CD4-positive, alpha-beta memory T cell (primary cell): ENCODE measurements around the gene CA5A. TPM values are rescaled to one million over a fixed set of nuclear protein-coding genes. Genes with fewer than 3 reads are reported as not detected.
"Not testable (repeated sequence)": the region's sequence is repeated elsewhere in the genome, so short reads cannot be mapped to it uniquely, and the experiment has no call there.

ENCODE experiments used
- CTCF ChIA-PET: fragments of 350-600 bp; sonication (Branson Sonifier 250); formaldehyde crosslinking; loops from one replicate; lab custom pipeline; 2021; ENCODE audit warnings: inconsistent platforms; ENCODE audit not compliant: partially characterized antibody; lab: Charles Lee
- POLR2A ChIA-PET: fragments of 350-600 bp; sonication (Branson Sonifier 250); formaldehyde crosslinking; loops from one replicate; lab custom pipeline; 2021; ENCODE audit not compliant: partially characterized antibody; lab: Charles Lee
- DNase-seq, 5 donors: peaks; one replicate each; pipeline versions ENCODE4 v3.0.0 to v3.0.0-alpha.2; 2020 to 2022; ENCODE audit warnings: mixed read lengths in 1 of 5
- H3K27ac ChIP-seq: one replicate; pipeline ENCODE4 v1.7.0; 2013; ENCODE audit warnings: low read depth, low read length
- H3K27me3 ChIP-seq: 2 replicates; pipeline ENCODE4 v1.7.0; 2013; ENCODE audit warnings: mild to moderate bottlenecking, low read length, moderate library complexity; ENCODE audit not compliant: insufficient read depth
- H3K36me3 ChIP-seq: 2 replicates; pipeline ENCODE4 v1.7.0; 2013; ENCODE audit warnings: mild to moderate bottlenecking, low read length, moderate library complexity; ENCODE audit not compliant: insufficient read depth
- H3K4me1 ChIP-seq: 2 replicates; pipeline ENCODE4 v1.7.0; 2013; ENCODE audit warnings: mild to moderate bottlenecking, low read length, moderate library complexity; ENCODE audit not compliant: insufficient read depth
- H3K4me3 ChIP-seq, 2 donors: one replicate each; pipeline ENCODE4 v1.7.0; 2013; ENCODE audit warnings: low read length in 2 of 2, mild to moderate bottlenecking in 1 of 2
- H3K9me3 ChIP-seq, 2 donors: one replicate each; pipeline ENCODE4 v1.7.0; 2013; ENCODE audit warnings: low read length in 2 of 2, control low read depth in 1 of 2; ENCODE audit not compliant: control insufficient read depth in 1 of 2
- H3K27ac Mint-ChIP-seq, 7 donors: one replicate each; pipeline ENCODE4 v1.8.0; 2020 to 2021; ENCODE audit warnings: mixed read lengths in 7 of 7, mild to moderate bottlenecking in 6 of 7, inconsistent platforms in 3 of 7, moderate library complexity in 3 of 7
- H3K27me3 Mint-ChIP-seq, 2 donors: one replicate each; pipeline ENCODE4 v1.8.0; 2020 to 2021; ENCODE audit warnings: mixed read lengths in 2 of 2
- H3K36me3 Mint-ChIP-seq, 2 donors: one replicate each; pipeline ENCODE4 v1.8.0; 2020 to 2021; ENCODE audit warnings: mixed read lengths in 2 of 2, inconsistent platforms in 1 of 2, mild to moderate bottlenecking in 1 of 2
- H3K4me1 Mint-ChIP-seq, 4 donors: one replicate each; pipeline ENCODE4 v1.8.0; 2020 to 2021; ENCODE audit warnings: mixed read lengths in 4 of 4, mild to moderate bottlenecking in 1 of 4
- H3K4me3 Mint-ChIP-seq, 8 donors: one replicate each; pipeline ENCODE4 v1.8.0; 2020 to 2021; ENCODE audit warnings: mixed read lengths in 8 of 8, mild to moderate bottlenecking in 7 of 8, moderate library complexity in 6 of 8, inconsistent platforms in 3 of 8
- H3K9me3 Mint-ChIP-seq, 8 donors: one replicate each; pipeline ENCODE4 v1.8.0; 2020 to 2021; ENCODE audit warnings: mixed read lengths in 8 of 8, mild to moderate bottlenecking in 5 of 8, inconsistent platforms in 3 of 8, moderate library complexity in 1 of 8
- intact Hi-C: fragments of 100-400 bp; cut with micrococcal nuclease; formaldehyde crosslinking; loops from one replicate; pipeline ENCODE4 v1.15.1; 2023
- polyA plus RNA-seq, 2 donors: library from polyadenylated mRNA; unstranded; fragments of 300-500 nt; fragmentation: Illumina TruSeq; gene quantifications; one replicate each; pipeline ENCODE4 v1.2.3, GENCODE V29; 2021
- total RNA-seq, 2 experiments: library from RNA; stranded (reverse); gene quantifications; one replicate each; pipeline ENCODE4 v1.2.3, GENCODE V29; 2021

The CA5A gene
- total and polyA plus RNA-seq, 4 experiments from 2014 or later: not detected

GRCh38 chr16:87981376-87981775 lies 45.0 kb upstream of the CA5A start:
- Mint-ChIP-seq H3K27ac (peak overlapping the region in 4 of 7 donors; percentile 52 to 83 (median 70)), H3K36me3 (peaks cover 38 to 75% of the 10 kb centered on the region in 2 donors)
- POLR2A ChIA-PET: not testable (repeated sequence)

DNA sequence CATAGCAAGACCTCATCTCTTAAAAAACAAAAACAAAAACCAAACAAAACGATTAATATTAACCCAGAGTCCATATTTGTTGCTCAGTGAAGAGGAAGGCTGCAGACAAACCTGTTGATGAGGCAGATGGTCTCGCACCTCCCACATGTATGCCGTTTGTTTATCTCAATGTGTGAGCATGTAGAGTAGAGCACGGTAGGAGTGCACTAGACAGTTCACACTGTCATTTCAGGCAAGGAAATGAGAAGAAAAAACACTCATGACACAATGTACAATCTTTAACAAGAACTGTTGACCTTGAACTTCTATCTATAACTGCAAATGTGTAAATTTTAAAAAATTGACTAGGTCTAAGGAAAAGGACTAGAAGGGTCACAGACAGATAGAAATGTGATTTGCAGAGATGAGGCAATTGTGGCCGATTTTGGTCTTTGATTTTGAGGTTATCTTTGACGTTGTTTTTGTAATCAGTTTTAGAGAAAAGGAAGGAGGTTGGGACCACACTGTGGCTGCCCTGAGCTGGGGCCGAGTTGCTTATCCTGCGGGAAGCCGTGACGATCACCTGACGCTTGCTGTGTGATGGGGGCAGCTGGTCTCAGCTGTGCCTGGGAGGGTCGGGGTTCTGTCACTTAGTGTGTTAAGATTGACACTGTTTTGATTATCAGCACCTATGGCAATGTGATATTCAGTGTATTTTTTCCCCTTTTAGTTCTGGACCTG lies 43.7 kb upstream of the CA5A start:
- H3K4me3 Mint-ChIP-seq: peak overlapping the region in 2 of 8 donors; percentile 3 to 54
- H3K36me3 Mint-ChIP-seq: peaks cover 41 to 72% of the 10 kb centered on the region in 2 donors
- DNase-seq: peak in 2 of 5 donors; percentile 11 to 25
- peak overlapping the region in 6 of 7 donors; percentile 44 to 83 (median 60) for H3K27ac Mint-ChIP-seq
- H3K27me3 ChIP-seq, intact Hi-C loops, H3K27ac ChIP-seq, H3K9me3 Mint-ChIP-seq, H3K4me3 ChIP-seq, H3K4me1 ChIP-seq, H3K27me3 Mint-ChIP-seq, H3K9me3 ChIP-seq, CTCF ChIA-PET, POLR2A ChIA-PET: not testable (repeated sequence)
- peaks cover 11% of the 10 kb centered on the region for H3K36me3 ChIP-seq
- peaks cover 4 to 55% (median 22%) of the 10 kb centered on the region in 4 donors for H3K4me1 Mint-ChIP-seq

More at GRCh38 chr16:87981376-87981775, 45.0 kb upstream of the CA5A start:
- H3K36me3 ChIP-seq: peaks cover 12% of the 10 kb centered on the region
- H3K27me3 Mint-ChIP-seq, H3K4me1 ChIP-seq, H3K9me3 ChIP-seq, H3K27ac ChIP-seq, CTCF ChIA-PET, H3K9me3 Mint-ChIP-seq, intact Hi-C loops, H3K4me3 ChIP-seq, H3K27me3 ChIP-seq: not testable (repeated sequence)
- peaks cover 3 to 50% (median 21%) of the 10 kb centered on the region in 4 donors for H3K4me1 Mint-ChIP-seq
- peak overlapping the region in 2 of 8 donors; percentile 35 to 56 for H3K4me3 Mint-ChIP-seq
- DNase-seq: peak in 3 of 5 donors; percentile 14 to 42 (median 35)

DNA sequence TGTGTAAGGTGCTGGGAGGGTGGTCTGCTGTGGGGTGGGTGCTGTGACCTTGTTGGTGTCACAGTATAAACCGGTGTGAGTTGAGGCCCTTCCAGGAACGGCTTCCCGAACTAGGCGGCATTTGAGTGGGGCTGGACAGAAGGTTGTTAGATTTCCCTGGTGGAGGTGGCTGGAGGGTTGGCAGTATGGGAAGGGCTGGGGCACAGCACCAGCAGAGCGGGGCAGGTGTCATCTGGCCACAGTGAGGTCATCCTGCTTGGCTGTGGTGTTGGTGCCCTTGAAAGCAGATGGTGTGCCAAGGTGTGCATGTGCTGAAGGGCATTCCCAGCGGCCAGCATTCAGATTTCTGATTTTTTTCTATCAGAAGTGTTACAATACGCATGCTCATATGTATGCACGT lies 43.0 kb upstream of the CA5A start:
- intact Hi-C loops: no loop called here
- Histone ChIP-seq H3K4me3 (no peak overlapping the region), H3K9me3 (no peaks in the 10 kb centered on the region), H3K27me3 (no peaks in the 10 kb centered on the region), H3K4me1 (peaks cover 3% of the 10 kb centered on the region), H3K27ac (no peak overlapping the region), H3K36me3 (peaks cover 7% of the 10 kb centered on the region)
- H3K4me1 Mint-ChIP-seq: peaks cover 4 to 59% (median 24%) of the 10 kb centered on the region in 4 donors
- ChIA-PET POLR2A (no interaction called here), CTCF (no interaction called here)
- H3K27me3 Mint-ChIP-seq: no peaks in the 10 kb centered on the region
- H3K27ac Mint-ChIP-seq: peak overlapping the region in 5 of 7 donors; percentile 9 to 59 (median 37)
- DNase-seq: no peak
- peaks cover 36 to 70% of the 10 kb centered on the region in 2 donors for H3K36me3 Mint-ChIP-seq
- peaks cover 0 to 1% (median 0%) of the 10 kb centered on the region in 8 donors for H3K9me3 Mint-ChIP-seq
- peak overlapping the region in 1 of 8 donors; percentile 52 for H3K4me3 Mint-ChIP-seq

DNA sequence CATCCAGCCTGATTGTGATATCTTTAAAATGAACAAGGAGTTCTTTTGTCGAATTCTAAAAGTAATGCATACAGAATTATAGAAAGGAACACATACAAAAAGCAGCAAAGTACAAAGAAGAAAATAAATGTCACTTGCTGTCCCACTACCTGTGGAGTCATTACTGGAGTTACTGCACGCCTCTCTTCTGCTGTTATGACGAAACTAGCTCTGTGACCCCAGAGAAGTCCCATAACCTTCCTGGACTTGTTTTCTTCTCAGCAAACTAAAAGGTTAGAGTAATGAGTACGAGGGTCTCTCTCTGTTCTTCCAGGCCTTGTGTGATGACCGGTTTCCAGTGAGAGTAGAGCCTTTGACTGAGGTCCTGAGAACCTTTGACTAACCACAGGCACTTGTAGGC lies 41.8 kb upstream of the CA5A start:
- ChIA-PET POLR2A (no interaction called here), CTCF (no interaction called here)
- Histone ChIP-seq H3K4me1 (peaks cover 3% of the 10 kb centered on the region), H3K27ac (no peak overlapping the region), H3K36me3 (peaks cover 5% of the 10 kb centered on the region), H3K9me3 (no peaks in the 10 kb centered on the region), H3K27me3 (no peaks in the 10 kb centered on the region), H3K4me3 (no peak overlapping the region)
- no peaks in the 10 kb centered on the region for H3K27me3 Mint-ChIP-seq
- DNase-seq: no peak
- H3K4me1 Mint-ChIP-seq: peaks cover 4 to 65% (median 27%) of the 10 kb centered on the region in 4 donors
- intact Hi-C loops: no loop called here
- H3K27ac Mint-ChIP-seq: no peak overlapping the region
- H3K9me3 Mint-ChIP-seq: peaks cover 0 to under 1% (median 0%) of the 10 kb centered on the region in 8 donors
- no peak overlapping the region for H3K4me3 Mint-ChIP-seq
- peaks cover 31 to 72% of the 10 kb centered on the region in 2 donors for H3K36me3 Mint-ChIP-seq

GRCh38 chr16:87976665-87977064 lies 40.3 kb upstream of the CA5A start:
- ChIA-PET CTCF (no interaction called here), POLR2A (no interaction called here)
- H3K9me3 Mint-ChIP-seq: peaks cover 0 to 15% (median 12%) of the 10 kb centered on the region in 8 donors
- H3K4me1 Mint-ChIP-seq: peaks cover 4 to 59% (median 27%) of the 10 kb centered on the region in 4 donors
- H3K27me3 Mint-ChIP-seq: no peaks in the 10 kb centered on the region
- no peaks in the 10 kb centered on the region for H3K27me3 ChIP-seq
- peaks cover 0 to 6% of the 10 kb centered on the region in 2 donors for H3K9me3 ChIP-seq
- peaks cover 33 to 67% of the 10 kb centered on the region in 2 donors for H3K36me3 Mint-ChIP-seq
- DNase-seq: no peak
- no peak overlapping the region for H3K27ac ChIP-seq
- peak overlapping the region in 1 of 7 donors; percentile 60 for H3K27ac Mint-ChIP-seq
- H3K36me3 ChIP-seq: peaks cover 5% of the 10 kb centered on the region
- H3K4me1 ChIP-seq: peaks cover 3% of the 10 kb centered on the region
- H3K4me3 Mint-ChIP-seq: no peak overlapping the region
- no peak overlapping the region for H3K4me3 ChIP-seq
- intact Hi-C loops: no loop called here

DNA sequence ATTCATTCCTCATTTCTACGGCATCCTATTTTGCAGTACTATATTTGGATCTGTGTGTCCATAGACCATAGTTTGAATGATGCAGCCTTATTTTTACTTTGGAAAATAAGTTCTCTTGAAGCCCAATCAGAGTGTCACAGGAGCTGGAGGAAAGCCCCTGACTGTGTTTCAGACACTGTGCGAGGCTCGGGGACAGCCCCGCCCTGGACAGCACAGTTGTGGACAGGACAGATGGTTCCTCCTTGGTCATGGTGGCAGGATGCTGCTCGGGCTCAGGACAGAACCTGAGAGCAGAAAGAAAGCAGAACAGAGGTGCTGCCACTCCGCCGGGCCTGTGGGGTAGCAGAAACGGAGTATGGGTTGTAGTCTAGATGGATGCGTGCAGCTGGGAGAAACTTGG lies 37.8 kb upstream of the CA5A start:
- Mint-ChIP-seq H3K27ac (peak overlapping the region in 4 of 7 donors; percentile 13 to 88 (median 56)), H3K36me3 (peaks cover 49 to 58% of the 10 kb centered on the region in 2 donors), H3K4me3 (no peak overlapping the region), H3K9me3 (peaks cover 0 to 26% (median 20%) of the 10 kb centered on the region in 8 donors), H3K4me1 (peaks cover 11 to 43% (median 17%) of the 10 kb centered on the region in 4 donors), H3K27me3 (no peaks in the 10 kb centered on the region)
- ChIA-PET CTCF (no interaction called here), POLR2A (no interaction called here)
- Histone ChIP-seq H3K27me3 (no peaks in the 10 kb centered on the region), H3K9me3 (peaks cover 0 to 8% of the 10 kb centered on the region in 2 donors), H3K4me1 (no peaks in the 10 kb centered on the region), H3K27ac (no peak overlapping the region), H3K4me3 (no peak overlapping the region), H3K36me3 (peaks cover 5% of the 10 kb centered on the region)
- intact Hi-C loops: no loop called here
- no peak for DNase-seq

GRCh38 chr16:87973717-87974116 lies 37.4 kb upstream of the CA5A start:
- Mint-ChIP-seq H3K9me3 (peaks cover 0 to 26% (median 20%) of the 10 kb centered on the region in 8 donors), H3K4me1 (peaks cover 12 to 43% (median 19%) of the 10 kb centered on the region in 4 donors), H3K4me3 (no peak overlapping the region), H3K27me3 (no peaks in the 10 kb centered on the region), H3K27ac (peak overlapping the region in 1 of 7 donors; percentile 75), H3K36me3 (peaks cover 47 to 53% of the 10 kb centered on the region in 2 donors)
- peaks cover 2% of the 10 kb centered on the region for H3K4me1 ChIP-seq
- POLR2A ChIA-PET: no interaction called here
- peaks cover 5% of the 10 kb centered on the region for H3K36me3 ChIP-seq
- H3K27ac ChIP-seq: no peak overlapping the region
- no peak overlapping the region for H3K4me3 ChIP-seq
- H3K27me3 ChIP-seq: no peaks in the 10 kb centered on the region
- peaks cover 0 to 8% of the 10 kb centered on the region in 2 donors for H3K9me3 ChIP-seq
- CTCF ChIA-PET: no interaction called here
- intact Hi-C loops: no loop called here
- no peak for DNase-seq
